DOHH2 (cell line): ENCODE measurements around the gene DOCK8.

Experiments
- H3F3A ChIP-seq: fragments of 200-600 bp; sonication (generic), shearing (Covaris generic); 2 replicates; pipeline ENCODE4 v1.6.0; 2016; ENCODE audit warnings: antibody characterized with exemption, mild to moderate bottlenecking; ENCODE audit not compliant: control insufficient read depth, insufficient read depth
- H3K27ac ChIP-seq: fragments of 200-600 bp; sonication (generic); 2 replicates; pipeline ENCODE4 v1.5.1; 2014; ENCODE audit warnings: low read depth, mild to moderate bottlenecking, low read length, moderate library complexity
- H3K27me3 ChIP-seq: fragments of 200-600 bp; sonication (generic); 2 replicates; pipeline ENCODE4 v1.6.1; 2014; ENCODE audit warnings: mild to moderate bottlenecking, low read length, mixed read lengths; ENCODE audit not compliant: control insufficient read depth
- H3K36me3 ChIP-seq: fragments of 200-600 bp; sonication (generic); 2 replicates; pipeline ENCODE4 v1.6.1; 2014; ENCODE audit warnings: mild to moderate bottlenecking, low read length, moderate library complexity, mixed read lengths; ENCODE audit not compliant: control insufficient read depth
- H3K4me1 ChIP-seq: fragments of 200-600 bp; sonication (generic); 2 replicates; pipeline ENCODE4 v1.6.1; 2014; ENCODE audit warnings: mild to moderate bottlenecking, low read length, mixed read lengths; ENCODE audit not compliant: control insufficient read depth
- H3K4me2 ChIP-seq: fragments of 200-600 bp; sonication (generic); 2 replicates; pipeline ENCODE4 v1.6.0; 2014; ENCODE audit warnings: mild to moderate bottlenecking, low read length, moderate library complexity
- H3K4me3 ChIP-seq: fragments of 200-600 bp; sonication (generic); 2 replicates; pipeline ENCODE4 v1.5.1; 2014; ENCODE audit warnings: mild to moderate bottlenecking, low read length, mixed read lengths
- H3K79me2 ChIP-seq: fragments of 200-600 bp; sonication (generic); 2 replicates; pipeline ENCODE4 v1.6.1; 2014; ENCODE audit warnings: mild to moderate bottlenecking, low read length, mixed read lengths; ENCODE audit not compliant: control insufficient read depth
- H3K9me2 ChIP-seq: fragments of 200-600 bp; sonication (generic); replicated peaks from 2 replicates; pipeline ENCODE4 v1.6.1; 2014; ENCODE audit warnings: mild to moderate bottlenecking, low read length, mixed read lengths; ENCODE audit not compliant: control insufficient read depth
- H3K9me3 ChIP-seq: fragments of 200-600 bp; sonication (generic); 2 replicates; pipeline ENCODE4 v1.6.1; 2014; ENCODE audit warnings: antibody characterized with exemption, low read length, mixed read lengths; ENCODE audit not compliant: control insufficient read depth, insufficient read depth
- H4K20me1 ChIP-seq: fragments of 200-600 bp; sonication (generic); 2 replicates; pipeline ENCODE4 v1.6.0; 2014; ENCODE audit warnings: low read depth, mild to moderate bottlenecking, antibody characterized with exemption, low read length, moderate library complexity; ENCODE audit not compliant: control insufficient read depth, insufficient read depth
- EZH2phosphoT487 ChIP-seq: fragments of 200-600 bp; sonication (generic); IDR thresholded peaks from 2 replicates; pipeline ENCODE4 v1.6.1; 2017; ENCODE audit warnings: borderline replicate concordance, mild to moderate bottlenecking, antibody characterized with exemption, low read length, moderate library complexity, mixed read lengths
- TF ChIP-seq, protein P1 (sequence below): fragments of 200-600 bp; sonication (generic); IDR thresholded peaks from one replicate; pipeline ENCODE4 v1.5.1; 2014; ENCODE audit warnings: antibody characterized with exemption, mild to moderate bottlenecking, low read depth, low read length; ENCODE audit not compliant: poor library complexity, severe bottlenecking

Gene DOCK8

DNA sequence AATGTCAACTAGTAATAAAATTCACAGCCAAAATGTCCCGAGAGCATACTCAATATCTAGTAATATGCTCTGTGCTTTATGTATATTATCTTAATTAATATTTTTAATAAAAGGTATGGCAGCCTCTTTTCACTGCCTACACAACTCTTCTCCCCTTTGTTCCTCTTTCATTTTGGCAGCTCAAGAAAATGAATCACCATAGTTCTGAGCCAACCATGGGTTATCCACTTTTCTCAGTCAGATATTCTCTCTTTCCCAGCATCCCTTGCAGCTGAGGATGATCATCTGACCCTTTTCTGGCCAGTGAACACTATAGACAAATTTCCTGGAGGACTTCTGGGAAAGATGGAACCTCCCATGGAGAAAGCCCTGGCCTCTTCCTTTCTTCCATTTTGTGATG is 8.2 kb upstream of the DOCK8 start:
- H4K20me1 ChIP-seq, result no peaks in the 10 kb centered on the region
- H3K36me3 ChIP-seq, result no peaks in the 10 kb centered on the region
- H3K9me3 ChIP-seq, result no peaks in the 10 kb centered on the region
- H3K27ac ChIP-seq, result no peak overlapping the region
- no peak for TF ChIP-seq EZH2phosphoT487
- H3K27me3 ChIP-seq, result no peaks in the 10 kb centered on the region
- H3K4me1 ChIP-seq, result no peaks in the 10 kb centered on the region
- H3K4me3 ChIP-seq, result no peak overlapping the region
- H3F3A ChIP-seq, result no peaks in the 10 kb centered on the region
- H3K9me2 ChIP-seq, result no peaks in the 10 kb centered on the region
- H3K79me2 ChIP-seq, result no peaks in the 10 kb centered on the region
- H3K4me2 ChIP-seq, result no peak overlapping the region

DNA sequence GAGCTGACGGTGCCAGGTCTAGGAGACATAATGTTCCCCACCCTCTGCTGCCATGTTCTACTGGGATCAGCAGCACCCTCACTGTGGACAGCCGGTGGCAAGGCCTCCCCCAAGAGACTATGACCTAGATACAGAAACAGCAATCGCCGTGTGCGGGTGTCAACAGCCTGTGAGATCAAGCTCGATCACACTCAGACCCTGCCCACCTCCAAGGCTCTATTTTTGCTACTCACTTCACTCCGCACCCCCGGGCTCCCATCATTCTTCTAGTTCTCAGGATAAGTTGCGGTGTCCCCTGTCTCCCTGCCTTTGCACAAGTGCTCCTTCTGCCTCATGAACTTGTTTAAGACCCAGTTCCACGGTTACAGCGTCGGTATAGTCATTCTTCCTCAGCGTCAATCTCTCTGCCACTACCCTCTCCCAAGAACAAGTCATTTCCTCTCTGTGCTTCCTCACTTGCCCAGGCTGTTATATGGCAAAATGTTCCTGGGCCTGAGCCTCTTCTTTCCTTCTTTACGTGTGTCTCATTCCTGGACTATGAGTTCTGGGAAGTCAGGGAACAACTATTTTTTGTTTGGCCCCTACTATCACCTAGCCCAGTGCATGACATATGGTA is 5.4 kb upstream of the DOCK8 start:
- no peak overlapping the region for H3K4me2 ChIP-seq

DNA sequence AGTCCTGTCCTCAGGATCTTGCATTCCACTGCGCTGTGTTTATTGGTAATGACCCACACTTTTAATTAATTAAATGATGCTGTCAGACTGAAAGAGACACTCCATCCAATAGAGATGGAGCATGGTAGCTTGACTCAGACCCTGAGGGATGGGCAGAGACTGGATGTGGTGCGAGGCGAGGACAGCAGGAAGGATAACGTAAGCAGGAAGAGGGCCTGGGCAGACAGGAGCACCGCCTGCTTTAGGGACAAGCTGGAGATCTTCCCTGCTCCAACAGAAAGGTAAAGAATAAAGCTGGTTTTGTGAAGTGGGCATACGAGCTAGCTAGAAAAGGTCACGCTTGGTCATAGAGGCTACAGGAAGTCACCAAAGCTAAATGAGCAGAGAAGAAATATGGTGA is 3.6 kb upstream of the DOCK8 start:
- Histone ChIP-seq H3K9me3 (no peaks in the 10 kb centered on the region), H3K27me3 (no peaks in the 10 kb centered on the region), H3K4me2 (no peak overlapping the region), H3K36me3 (no peaks in the 10 kb centered on the region), H3K4me1 (peaks cover 14% of the 10 kb centered on the region), H3K79me2 (peaks cover 4% of the 10 kb centered on the region; the same call in 1 of the 2 replicates), H3K4me3 (no peak overlapping the region), H3F3A (peaks cover 6% of the 10 kb centered on the region; the same call in 1 of the 2 replicates), H3K27ac (no peak overlapping the region), H3K9me2 (no peaks in the 10 kb centered on the region), H4K20me1 (no peaks in the 10 kb centered on the region)
- no peak for TF ChIP-seq EZH2phosphoT487
- TF ChIP-seq, protein P1, sequence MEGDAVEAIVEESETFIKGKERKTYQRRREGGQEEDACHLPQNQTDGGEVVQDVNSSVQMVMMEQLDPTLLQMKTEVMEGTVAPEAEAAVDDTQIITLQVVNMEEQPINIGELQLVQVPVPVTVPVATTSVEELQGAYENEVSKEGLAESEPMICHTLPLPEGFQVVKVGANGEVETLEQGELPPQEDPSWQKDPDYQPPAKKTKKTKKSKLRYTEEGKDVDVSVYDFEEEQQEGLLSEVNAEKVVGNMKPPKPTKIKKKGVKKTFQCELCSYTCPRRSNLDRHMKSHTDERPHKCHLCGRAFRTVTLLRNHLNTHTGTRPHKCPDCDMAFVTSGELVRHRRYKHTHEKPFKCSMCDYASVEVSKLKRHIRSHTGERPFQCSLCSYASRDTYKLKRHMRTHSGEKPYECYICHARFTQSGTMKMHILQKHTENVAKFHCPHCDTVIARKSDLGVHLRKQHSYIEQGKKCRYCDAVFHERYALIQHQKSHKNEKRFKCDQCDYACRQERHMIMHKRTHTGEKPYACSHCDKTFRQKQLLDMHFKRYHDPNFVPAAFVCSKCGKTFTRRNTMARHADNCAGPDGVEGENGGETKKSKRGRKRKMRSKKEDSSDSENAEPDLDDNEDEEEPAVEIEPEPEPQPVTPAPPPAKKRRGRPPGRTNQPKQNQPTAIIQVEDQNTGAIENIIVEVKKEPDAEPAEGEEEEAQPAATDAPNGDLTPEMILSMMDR, result no peak

More for the DNA sequence above, 5.4 kb upstream of the DOCK8 start:
- H3K36me3 ChIP-seq, result no peaks in the 10 kb centered on the region
- H3K4me1 ChIP-seq, result peaks cover 3% of the 10 kb centered on the region
- no peaks in the 10 kb centered on the region for H4K20me1 ChIP-seq
- no peaks in the 10 kb centered on the region for H3K79me2 ChIP-seq
- no peaks in the 10 kb centered on the region for H3K27me3 ChIP-seq
- no peak overlapping the region for H3K4me3 ChIP-seq
- H3K9me3 ChIP-seq, result no peaks in the 10 kb centered on the region
- no peak for TF ChIP-seq EZH2phosphoT487
- TF ChIP-seq, protein P1, result no peak
- no peaks in the 10 kb centered on the region for H3K9me2 ChIP-seq
- H3F3A ChIP-seq, result peaks cover 6% of the 10 kb centered on the region; the same call in 1 of the 2 replicates
- no peak overlapping the region for H3K27ac ChIP-seq

DNA sequence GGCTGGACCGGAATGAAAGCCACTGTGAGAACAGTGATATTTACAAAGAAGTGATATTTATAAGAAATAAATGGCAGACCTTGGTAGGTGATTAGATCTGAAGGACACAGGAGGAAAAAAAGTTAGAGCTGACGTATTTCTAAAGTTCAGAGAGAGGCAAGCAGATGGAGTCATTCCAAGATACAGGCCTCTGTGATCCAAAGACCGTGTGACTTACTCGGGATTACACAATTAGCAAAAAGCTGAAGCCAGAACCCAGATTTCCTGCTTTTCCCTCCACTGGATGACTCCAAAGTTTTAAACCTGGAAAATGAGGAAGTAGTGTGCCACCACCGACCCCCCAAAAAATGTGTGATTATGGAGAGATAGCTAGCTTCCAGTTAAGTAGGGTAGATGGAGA is 3.1 kb upstream of the DOCK8 start:
- no peaks in the 10 kb centered on the region for H3K36me3 ChIP-seq
- H3K4me3 ChIP-seq, result no peak overlapping the region
- peaks cover 7% of the 10 kb centered on the region for H3K79me2 ChIP-seq
- H4K20me1 ChIP-seq, result no peaks in the 10 kb centered on the region
- TF ChIP-seq, protein P1, result no peak
- TF ChIP-seq EZH2phosphoT487, result no peak
- H3K9me3 ChIP-seq, result no peaks in the 10 kb centered on the region
- H3K9me2 ChIP-seq, result no peaks in the 10 kb centered on the region
- no peaks in the 10 kb centered on the region for H3K27me3 ChIP-seq
- H3K4me1 ChIP-seq, result peaks cover 20% of the 10 kb centered on the region
- H3F3A ChIP-seq, result peaks cover 6% of the 10 kb centered on the region; the same call in 1 of the 2 replicates
- H3K4me2 ChIP-seq, result no peak overlapping the region
- no peak overlapping the region for H3K27ac ChIP-seq
